Coronary artery (tissue), 2 donors: ENCODE results near the gene GTF3C4.

Experiments
- DNase-seq: peaks from one replicate; pipeline ENCODE4 v3.0.0-alpha.2; 2017; ENCODE audit warnings: low spot score
- H3K27ac ChIP-seq, 2 donors: fragments of 200-600 bp; sonication (generic); one replicate each; pipeline ENCODE4 v1.5.1; 2016 to 2019
- H3K4me3 ChIP-seq: fragments of 200-600 bp; sonication (generic); 2 replicates; pipeline ENCODE4 v1.5.1; 2016; ENCODE audit warnings: mild to moderate bottlenecking, moderate library complexity
- CTCF ChIP-seq: fragments of 200-600 bp; sonication (generic); IDR thresholded peaks from one replicate; pipeline ENCODE4 v1.5.1; 2019; ENCODE audit warnings: antibody characterized with exemption

The GTF3C4 gene

GRCh38 chr9:132742821-132743311 lies 72.6 kb downstream of the GTF3C4 start:
- H3K4me3 ChIP-seq: no peak overlapping the region
- TF ChIP-seq CTCF: no peak
- H3K27ac ChIP-seq: no peak overlapping the region
- DNase-seq: peak; percentile 43

- no peak overlapping the region for H3K4me3 ChIP-seq
- no peak overlapping the region for H3K27ac ChIP-seq
- no peak for TF ChIP-seq CTCF
- DNase-seq: peak; percentile 26
Measured at GRCh38 chr9:132743931-132744479, 73.7 kb downstream of the GTF3C4 start.
